ENCODE data around the gene SPATA3.
A peak's percentile ranks its signal among the peaks of the same experiment; 100 is the strongest.
"Not testable (repeated sequence)": the region's sequence is repeated elsewhere in the genome, so short reads cannot be mapped to it uniquely, and the experiment has no call there.

SPATA3 gene

GRCh38 chr2:230968314-230968713 is 27.6 kb upstream of the SPATA3 start:
- DNase-seq (ENCODE audit: low read depth in 2 of 3, low spot score in 2 of 3), result not testable (repeated sequence)

GRCh38 chr2:230968921-230969658 is 26.8 kb upstream of the SPATA3 start:
- DNase-seq (ENCODE audit: low read depth in 2 of 3, low spot score in 2 of 3), result no peak

DNA sequence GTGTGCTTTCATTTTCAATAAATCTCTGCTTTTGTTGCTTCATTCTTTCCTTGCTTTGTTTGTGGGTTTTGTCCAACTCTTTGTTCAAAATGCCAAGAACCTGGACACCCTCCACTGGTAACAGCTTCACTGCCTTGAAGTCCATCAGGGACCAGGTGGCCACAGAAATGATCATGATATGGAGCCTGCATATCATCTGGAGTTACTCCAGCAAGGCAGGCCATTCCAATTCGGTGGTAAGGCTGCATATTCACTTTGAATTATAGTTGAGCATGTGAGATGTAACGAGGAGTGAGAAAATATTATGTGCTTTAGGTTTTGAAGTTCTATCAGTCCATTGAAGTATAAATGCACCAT is 26.3 kb upstream of the SPATA3 start:
- no peak for DNase-seq (ENCODE audit: low read depth in 2 of 3, low spot score in 2 of 3)

DNA sequence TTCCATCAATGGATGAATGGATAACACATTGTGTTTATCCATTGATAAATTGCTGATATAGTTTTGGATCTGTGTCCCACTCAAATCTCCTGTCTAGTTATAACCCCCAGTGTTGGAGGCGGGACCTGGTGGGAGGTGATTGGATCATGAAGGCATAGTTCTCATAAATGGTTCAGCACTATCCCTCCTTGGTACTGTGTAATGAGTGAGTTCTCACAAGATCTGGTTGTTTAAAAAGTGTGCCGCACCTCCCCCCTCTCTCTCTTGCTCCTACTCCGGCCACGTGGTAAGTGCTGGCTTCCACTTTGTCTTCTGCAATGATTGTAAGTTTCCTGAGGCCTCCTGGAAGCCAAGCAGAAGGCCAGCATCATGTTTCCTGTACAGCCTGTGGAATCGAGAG is 23.9 kb upstream of the SPATA3 start:
- DNase-seq (ENCODE audit: low read depth in 2 of 3, low spot score in 2 of 3), result no peak

- peak in 2 of 3 experiments; percentile 62 to 83 for DNase-seq (ENCODE audit: low read depth in 2 of 3, low spot score in 2 of 3)
Measured at GRCh38 chr2:230974096-230974913, 21.6 kb upstream of the SPATA3 start.

GRCh38 chr2:230975927-230976326 is 20.0 kb upstream of the SPATA3 start:
- DNase-seq (ENCODE audit: low read depth in 2 of 3, low spot score in 2 of 3), result no peak

- no peak for DNase-seq (ENCODE audit: low read depth in 2 of 3, low spot score in 2 of 3)
Measured at GRCh38 chr2:230976671-230977171, 19.2 kb upstream of the SPATA3 start.

GRCh38 chr2:230980468-230980867 is 15.5 kb upstream of the SPATA3 start:
- no peak for DNase-seq (ENCODE audit: low read depth in 2 of 3, low spot score in 2 of 3)

DNA sequence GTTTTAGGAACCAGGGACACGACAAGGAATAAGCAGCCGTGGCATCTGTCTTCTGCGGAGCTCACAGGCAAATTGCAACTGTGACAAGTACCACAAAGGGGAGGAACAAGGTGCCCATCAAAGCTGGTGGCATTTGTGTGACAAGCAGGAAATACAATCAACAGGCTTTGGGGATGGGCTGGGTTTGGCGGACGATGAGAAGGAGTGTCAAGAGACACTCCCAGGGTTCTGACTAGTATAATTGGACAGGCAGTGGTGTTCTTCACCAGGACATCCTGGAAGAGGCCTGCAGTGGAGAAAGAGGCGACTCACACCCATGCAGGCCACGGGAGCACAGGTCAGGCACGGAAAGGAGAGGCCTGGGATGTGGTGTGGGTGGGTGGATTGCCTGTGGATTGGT is 14.2 kb upstream of the SPATA3 start:
- DNase-seq (ENCODE audit: low read depth in 2 of 3, low spot score in 2 of 3), result no peak

- DNase-seq (ENCODE audit: low read depth in 2 of 3, low spot score in 2 of 3), result no peak
Measured at GRCh38 chr2:230982126-230982525, 13.8 kb upstream of the SPATA3 start.

DNA sequence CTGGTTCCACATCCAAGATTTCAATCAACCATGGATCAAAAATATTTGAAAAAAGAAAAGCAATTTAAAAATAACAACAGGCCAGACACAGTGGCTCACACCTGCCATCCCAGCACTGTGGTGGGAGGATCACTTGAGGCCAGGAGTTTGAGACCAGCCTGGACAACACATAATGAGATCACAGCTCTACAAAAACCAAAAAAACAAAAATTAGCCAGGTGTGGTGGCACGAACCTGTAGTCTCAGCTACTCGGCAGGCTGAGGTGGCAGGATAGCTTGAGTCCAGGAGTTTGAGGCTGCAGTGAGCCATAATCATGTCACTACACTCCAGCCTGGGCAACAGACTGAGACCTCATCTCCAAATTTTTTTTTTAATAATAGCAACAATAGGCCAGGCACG is 13.4 kb upstream of the SPATA3 start:
- no peak for DNase-seq (ENCODE audit: low read depth in 2 of 3, low spot score in 2 of 3)

- DNase-seq (ENCODE audit: low read depth in 2 of 3, low spot score in 2 of 3), result no peak
Measured at GRCh38 chr2:230983566-230983965, 12.4 kb upstream of the SPATA3 start.

DNA sequence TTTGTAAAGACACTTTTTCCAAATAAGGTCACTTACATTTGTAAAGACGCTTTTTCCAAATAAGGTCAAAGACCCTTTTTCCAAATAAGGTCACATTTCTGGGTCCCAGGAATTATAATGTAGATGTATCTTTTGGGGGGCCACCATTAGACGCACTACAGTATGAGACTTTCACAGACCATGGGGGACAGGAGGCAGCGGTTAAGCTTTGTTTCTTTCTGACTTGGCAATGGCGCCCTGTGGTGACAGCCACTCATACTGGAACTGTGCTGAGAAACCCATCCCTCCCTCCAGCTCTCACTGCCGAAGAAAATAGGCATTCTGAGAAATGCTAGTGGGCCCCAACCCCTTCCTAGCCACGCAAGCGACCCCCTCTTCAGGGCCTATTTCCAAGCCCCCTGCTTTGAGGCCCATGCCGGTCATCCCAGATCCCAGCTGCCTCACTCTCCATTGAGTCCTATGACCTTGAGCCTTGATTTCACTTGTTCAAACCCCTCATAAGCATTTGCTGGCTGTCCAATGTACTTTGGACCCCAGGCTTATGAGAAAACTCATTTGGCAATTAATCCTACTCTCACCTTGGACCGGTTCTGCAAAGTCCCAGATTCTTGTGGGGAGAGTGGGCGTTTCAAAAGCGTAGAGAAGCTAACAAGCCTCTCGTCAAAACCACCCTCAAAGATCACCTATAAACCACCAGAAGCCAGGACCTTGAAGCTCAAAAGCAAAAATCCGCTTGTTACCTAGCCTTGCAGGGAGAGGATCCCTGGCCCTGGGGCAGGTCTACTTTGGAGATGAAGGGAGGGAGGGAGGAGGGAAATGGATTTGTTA is 11.3 kb upstream of the SPATA3 start:
- peak in 2 of 3 experiments; percentile 50 to 54 for DNase-seq (ENCODE audit: low read depth in 2 of 3, low spot score in 2 of 3)

GRCh38 chr2:230985519-230986231 is 10.2 kb upstream of the SPATA3 start:
- DNase-seq (ENCODE audit: low read depth in 2 of 3, low spot score in 2 of 3), result no peak

- no peak for DNase-seq (ENCODE audit: low read depth in 2 of 3, low spot score in 2 of 3)
Measured at GRCh38 chr2:230986520-230987136, 9.3 kb upstream of the SPATA3 start.

GRCh38 chr2:230987137-230988020 is 8.5 kb upstream of the SPATA3 start:
- peak; percentile 64 to 86 (median 86) for DNase-seq (ENCODE audit: low read depth in 2 of 3, low spot score in 2 of 3)

GRCh38 chr2:230989731-230990130 is 6.2 kb upstream of the SPATA3 start:
- DNase-seq (ENCODE audit: low read depth in 2 of 3, low spot score in 2 of 3), result no peak

- DNase-seq (ENCODE audit: low read depth in 2 of 3, low spot score in 2 of 3), result no peak
Measured at GRCh38 chr2:230990131-230990898, 5.6 kb upstream of the SPATA3 start.

DNA sequence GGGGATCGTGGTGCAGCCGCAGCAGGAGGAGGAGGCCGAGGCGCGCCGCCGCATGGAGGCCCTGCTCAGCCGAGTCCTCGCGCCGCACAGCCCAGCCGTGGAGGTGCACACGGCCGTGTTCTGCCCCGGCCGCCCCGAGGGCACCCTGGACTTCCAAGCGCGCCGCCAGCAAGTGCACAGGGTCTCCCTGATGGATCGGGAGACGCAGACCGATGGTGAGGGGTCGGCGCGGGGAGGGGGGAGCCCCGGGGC is 5.1 kb upstream of the SPATA3 start:
- no peak for DNase-seq (ENCODE audit: low read depth in 2 of 3, low spot score in 2 of 3)
